ENCODE measurements around the gene BAD.

DNA sequence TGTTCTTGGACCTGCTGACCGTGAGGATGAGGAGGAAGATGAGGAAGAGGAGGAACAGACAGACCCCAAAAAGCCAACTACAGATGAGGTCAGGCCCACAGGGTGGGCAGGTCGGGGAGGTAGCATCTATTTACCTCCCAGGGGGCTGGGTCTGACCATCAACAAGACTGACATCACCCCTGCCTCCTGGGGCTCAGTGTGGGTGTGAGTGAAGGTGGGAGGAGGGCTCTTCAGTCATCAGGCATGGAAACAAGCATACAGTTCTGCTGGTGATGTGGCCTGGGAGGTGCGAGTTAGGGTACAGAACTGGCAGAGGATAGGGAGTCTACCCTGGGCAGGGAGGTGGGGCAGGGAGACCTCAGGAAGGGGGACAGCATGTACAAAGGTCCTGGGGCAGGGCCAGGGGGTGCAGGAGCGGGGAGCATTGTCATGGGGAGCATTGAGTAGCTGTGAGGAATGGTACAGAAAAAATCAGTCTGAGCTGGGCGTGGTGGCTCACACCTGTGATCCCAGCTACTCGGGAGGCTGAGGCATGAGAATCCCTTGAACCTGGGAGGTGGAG lies 24.2 kb downstream of the BAD start:
- TF ChIP-seq, protein P1, sequence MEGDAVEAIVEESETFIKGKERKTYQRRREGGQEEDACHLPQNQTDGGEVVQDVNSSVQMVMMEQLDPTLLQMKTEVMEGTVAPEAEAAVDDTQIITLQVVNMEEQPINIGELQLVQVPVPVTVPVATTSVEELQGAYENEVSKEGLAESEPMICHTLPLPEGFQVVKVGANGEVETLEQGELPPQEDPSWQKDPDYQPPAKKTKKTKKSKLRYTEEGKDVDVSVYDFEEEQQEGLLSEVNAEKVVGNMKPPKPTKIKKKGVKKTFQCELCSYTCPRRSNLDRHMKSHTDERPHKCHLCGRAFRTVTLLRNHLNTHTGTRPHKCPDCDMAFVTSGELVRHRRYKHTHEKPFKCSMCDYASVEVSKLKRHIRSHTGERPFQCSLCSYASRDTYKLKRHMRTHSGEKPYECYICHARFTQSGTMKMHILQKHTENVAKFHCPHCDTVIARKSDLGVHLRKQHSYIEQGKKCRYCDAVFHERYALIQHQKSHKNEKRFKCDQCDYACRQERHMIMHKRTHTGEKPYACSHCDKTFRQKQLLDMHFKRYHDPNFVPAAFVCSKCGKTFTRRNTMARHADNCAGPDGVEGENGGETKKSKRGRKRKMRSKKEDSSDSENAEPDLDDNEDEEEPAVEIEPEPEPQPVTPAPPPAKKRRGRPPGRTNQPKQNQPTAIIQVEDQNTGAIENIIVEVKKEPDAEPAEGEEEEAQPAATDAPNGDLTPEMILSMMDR (conservative IDR thresholded peaks at IDR 0.05), result no peak
- TF ChIP-seq ZFX (IDR thresholded peaks at IDR 0.05), result no peak
